ENCODE results near the gene MED12L. TPM values are rescaled to one million over a fixed set of nuclear protein-coding genes. Genes with fewer than 3 reads are reported as not detected.

Gene MED12L
- total RNA-seq, 1 experiment from 2014 or later: 2.7 TPM

DNA sequence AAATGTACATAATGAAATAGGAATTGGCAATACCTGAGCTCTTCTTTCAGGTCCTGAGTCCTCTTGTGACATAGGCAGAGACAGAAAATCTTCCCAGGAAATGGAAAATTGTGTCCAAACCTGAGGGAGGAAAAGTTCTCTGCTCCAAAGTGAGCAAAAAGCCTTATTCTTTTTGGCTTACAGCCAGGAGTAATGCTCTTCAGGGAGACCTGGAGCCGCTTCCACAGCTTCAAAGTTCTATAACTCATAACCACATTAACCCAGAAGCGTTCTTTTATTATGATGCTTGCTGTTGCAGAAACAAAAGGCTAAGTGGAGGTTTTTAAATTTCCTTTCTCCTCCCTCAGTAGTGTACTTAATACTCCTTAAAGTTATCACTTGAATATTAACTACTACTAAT lies 374.8 kb downstream of the MED12L start:
- no peak for DNase-seq (ENCODE audit: low read depth)

DNA sequence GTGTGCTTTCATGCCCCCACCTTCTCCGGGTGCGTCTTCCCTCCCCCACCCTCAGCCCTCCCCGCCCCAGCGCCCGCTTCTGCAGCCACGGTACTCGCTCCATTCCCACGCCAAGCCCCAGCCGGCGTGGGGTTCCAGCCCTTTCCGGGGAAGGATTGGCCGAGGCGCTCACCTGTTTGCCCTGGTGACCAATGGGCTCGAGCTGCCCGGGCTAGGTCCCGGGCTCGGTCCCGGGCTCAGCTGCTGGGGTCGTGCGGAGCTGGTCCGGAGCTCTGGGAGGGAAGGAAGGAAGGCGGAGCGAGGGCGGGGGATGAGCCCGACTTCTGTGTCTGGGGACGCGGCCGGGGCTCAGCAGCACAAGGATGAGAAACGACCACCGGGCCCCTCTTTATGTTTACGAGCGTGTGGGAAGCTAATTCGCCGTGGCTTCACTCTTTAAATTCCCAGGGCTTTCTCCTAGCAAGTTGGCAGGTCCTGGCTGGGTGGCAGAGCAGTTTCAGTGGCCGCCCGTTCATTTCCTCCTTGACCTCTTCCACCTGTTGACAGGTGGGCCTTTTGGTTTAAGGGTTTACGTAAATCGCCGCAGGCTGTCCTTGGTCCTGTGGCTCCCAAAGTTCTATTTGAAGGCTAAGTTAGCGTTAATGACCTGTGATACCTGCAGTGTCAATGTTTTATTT lies 375.4 kb downstream of the MED12L start, which contains the start of gene IGSF10:
IGSF10 (minus strand) TSS at position 288 of the 677 bp plus-strand sequence. CDS start 2,352 bp downstream, outside the sequence.
- DNase-seq (ENCODE audit: low read depth): peak; percentile 31

DNA sequence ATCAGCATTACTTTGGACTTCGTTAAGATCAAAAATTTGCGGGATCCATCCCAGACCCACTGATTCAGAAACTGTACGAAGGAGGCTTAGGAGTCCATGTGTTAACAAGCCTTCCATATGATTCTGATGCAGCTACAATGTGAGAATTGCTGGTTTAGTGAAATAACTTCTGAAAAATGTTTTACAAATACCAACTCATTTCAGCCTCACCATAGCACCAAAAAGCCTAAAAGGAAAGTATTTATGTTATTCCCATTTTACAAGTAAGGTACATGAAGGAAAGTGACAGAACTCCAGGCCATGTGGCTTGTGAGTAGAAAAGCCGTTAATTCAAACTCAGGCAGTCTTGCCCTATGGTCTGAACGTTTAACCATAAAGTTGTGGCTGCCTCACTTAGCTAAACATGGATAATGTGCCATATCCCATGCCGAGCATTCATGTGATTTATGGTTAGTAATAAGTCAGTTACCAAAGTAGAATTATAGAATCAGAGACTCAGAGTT lies 376.9 kb downstream of the MED12L start:
- no peak for DNase-seq (ENCODE audit: low read depth)

DNA sequence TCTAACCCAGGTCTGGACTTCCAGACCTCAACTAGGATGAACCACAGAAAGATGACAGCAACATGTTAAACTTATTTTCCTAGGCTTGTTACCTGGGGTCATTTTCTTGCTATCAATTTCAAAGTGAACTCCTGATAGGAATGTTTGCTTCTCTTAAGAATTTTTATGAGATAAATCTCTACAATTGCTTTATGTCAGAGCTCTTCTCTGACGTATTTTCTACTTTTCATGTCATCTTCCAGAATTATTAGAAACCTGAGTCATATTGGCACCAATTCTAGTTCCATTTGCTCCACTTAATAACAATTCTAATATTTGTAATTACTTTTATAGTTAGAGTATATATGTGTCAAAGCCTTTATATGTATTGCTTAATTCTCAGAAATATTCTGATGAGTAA lies 377.5 kb downstream of the MED12L start:
- DNase-seq (ENCODE audit: low read depth): no peak

DNA sequence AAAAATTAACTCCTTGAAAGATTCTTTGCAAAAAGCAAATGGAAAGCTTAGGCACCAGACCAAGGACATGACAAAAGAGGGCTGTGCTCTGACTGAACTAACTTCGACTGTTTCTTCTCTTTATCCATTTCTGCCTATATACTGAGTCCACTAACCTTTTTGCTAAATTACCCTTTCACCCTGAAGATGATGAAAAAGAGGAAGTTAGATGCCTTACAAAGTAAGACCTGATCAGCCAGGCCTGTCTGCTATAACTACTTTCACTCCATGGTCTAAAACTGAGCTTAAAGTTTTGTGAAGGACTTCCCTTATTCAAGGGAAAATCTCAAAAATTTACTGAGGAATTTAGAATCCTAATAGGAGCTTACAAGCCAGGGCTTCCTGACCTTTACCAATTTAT lies 381.6 kb downstream of the MED12L start:
- DNase-seq (ENCODE audit: low read depth): no peak

DNA sequence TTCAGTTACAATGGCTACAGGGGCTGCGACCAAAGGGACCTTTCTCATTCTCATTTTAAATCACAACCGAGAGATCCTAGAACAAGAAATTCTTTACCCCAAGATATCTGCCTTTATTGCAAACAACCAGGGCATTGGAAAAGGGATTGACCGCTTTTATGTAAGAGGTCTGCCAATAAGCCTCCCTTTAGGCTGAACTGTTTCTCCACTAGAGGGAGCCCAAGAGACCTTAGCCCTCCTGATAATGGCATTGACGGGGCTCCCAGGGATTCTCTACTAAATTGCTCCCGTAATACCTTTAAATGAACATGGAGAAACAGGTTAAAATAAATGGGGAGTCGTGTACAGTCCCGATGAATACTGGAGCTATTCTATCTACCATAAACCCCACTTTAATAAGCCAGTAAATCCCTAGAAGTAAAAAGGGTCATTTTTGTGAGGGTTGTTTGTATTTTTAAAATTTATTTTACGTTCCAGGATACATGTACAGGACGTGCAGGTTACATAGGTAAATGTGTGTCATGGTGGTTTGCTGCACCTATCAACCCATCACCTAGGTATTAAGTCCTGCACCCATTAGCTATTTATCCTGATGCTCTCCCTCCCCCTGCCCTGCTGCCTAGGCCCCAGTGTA lies 382.9 kb downstream of the MED12L start:
- peak; percentile 63 for DNase-seq (ENCODE audit: low read depth)

DNA sequence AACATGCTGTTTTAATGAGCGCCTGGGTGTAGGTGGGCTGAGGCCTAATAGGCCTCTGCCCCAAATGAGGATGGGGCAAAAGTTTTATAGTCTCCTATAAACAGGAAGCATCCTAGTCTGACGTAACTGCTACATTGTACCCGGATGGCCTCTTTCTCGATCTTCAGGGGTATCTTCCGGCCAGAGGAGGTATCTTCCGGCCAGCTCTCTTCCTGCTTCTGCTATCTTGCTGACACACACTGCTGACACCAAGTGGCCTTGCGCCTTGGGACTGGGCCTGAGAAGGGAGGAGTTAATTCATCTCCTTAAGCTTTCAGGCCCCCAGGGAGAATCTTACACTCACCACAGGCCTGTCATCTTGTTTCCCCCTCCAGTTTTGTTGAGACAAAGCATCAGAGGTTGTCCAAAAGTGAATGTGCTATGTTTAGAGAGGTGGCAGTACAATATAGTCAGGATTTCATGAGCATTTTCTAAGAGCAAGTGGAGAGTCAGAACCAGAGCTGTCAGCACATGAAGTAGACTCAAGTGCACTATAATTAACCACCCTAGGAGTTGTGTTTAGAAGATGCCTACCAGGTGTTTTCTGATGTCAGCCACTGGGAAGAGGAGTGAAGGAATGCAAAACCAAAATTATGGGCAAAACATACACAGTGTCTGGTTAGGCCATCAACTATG lies 391.0 kb downstream of the MED12L start:
- no peak for DNase-seq (ENCODE audit: low read depth)

DNA sequence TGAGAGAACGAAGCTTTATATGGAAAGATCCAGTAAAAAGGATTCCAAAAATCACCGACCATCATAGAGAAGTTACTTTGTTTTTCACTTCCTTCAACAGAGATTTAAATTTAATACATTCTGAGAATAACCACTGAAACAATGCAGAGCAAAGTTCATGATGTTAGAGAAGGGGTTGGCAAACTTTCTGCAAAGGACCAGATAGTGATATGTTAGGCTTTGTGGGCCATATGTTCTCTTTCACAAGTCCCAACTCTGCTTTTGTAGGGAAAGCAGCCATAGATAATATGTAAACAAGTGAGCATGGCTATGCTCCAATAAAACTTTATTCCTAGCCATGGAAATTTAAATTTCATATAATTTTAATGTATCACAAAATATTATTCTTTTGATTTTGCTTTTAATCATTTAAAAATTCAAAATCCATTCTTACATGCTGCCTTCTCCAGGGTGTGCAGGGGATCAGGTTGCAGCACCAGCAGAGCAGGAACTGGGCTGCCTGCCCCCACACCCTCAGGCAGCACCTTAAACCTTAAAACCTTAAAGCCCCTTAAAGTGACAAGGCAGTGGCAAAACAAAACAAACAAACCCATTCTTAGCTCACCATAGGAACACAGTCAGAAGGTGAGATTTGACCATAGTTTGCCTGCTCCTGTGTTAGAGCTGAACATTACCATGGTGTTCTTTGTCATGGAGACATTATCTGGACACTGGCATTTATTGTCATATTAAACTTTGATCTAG lies 392.3 kb downstream of the MED12L start:
- no peak for DNase-seq (ENCODE audit: low read depth)

DNA sequence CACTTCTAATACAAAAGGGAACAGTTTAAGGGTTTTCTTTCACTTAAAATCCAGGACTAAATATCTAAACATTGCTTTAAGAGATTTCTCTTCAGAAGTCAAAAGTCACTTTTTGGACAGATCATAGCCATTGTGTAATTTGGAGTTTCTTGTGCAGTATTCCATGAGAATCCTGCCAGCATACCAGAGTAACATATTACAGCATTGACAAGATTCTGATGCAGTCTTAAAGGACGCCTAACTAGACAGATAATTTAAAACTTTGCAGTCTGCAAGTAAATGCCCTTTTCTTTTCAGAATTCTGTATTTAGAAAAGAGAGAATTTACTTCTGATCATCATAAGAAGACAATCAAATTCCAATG lies 392.9 kb downstream of the MED12L start:
- no peak for DNase-seq (ENCODE audit: low read depth)

DNA sequence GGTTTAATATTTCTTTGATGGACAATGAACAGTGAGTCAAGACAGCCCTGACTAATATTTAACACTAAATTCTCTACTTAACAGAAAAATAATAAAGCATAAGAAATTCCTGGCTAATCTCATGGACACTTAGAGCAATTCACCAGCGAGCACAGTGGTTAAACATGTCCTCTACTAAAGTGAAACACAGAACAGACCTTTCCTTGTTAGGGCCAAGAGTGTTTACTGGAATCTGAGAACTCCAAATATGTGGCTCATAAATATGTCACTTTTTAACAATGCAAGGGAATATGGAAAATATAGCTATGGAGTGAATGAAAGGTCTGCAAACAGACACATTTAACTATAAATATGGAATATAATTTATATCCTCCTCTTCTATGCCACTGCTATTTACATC lies 394.0 kb downstream of the MED12L start:
- no peak for DNase-seq (ENCODE audit: low read depth)

DNA sequence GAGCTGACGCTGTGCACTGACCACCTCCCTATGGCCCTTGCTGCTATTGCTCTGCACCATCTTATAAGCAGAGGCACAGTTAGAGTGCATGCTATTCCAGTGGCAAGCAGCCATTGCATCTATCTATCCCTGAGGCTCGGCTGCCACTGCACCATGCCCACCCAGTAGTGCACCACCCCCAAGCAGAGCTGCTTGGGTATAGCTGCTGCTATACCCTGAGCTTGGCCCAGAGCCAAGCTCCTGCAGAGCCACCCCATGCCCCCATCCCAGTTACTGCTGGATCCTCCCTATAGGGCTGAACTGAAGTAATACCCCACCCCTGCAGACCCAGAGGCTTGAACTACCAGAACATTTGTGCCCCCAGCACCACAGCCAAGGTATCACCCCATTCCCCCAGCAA lies 395.0 kb downstream of the MED12L start:
- DNase-seq (ENCODE audit: low read depth): no peak

DNA sequence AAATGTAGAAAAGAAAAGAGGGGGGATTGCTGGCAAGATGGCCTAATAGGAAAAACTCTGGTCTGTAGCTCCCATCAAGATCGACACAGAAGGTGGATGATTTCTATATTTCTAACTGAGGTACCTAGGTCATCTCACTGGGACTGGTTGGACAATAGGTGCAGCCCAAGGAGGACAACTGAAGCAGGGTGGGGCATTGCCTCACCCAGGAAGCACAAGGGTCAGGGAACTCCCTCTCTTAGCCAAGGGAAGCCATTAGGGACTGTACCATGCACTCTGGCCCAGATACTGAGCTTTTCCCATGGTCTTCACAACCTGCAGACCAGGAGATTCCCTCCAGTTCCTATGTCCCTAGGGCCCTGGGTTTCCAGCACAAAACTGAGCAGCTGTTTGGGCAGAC lies 398.0 kb downstream of the MED12L start:
- no peak for DNase-seq (ENCODE audit: low read depth)

DNA sequence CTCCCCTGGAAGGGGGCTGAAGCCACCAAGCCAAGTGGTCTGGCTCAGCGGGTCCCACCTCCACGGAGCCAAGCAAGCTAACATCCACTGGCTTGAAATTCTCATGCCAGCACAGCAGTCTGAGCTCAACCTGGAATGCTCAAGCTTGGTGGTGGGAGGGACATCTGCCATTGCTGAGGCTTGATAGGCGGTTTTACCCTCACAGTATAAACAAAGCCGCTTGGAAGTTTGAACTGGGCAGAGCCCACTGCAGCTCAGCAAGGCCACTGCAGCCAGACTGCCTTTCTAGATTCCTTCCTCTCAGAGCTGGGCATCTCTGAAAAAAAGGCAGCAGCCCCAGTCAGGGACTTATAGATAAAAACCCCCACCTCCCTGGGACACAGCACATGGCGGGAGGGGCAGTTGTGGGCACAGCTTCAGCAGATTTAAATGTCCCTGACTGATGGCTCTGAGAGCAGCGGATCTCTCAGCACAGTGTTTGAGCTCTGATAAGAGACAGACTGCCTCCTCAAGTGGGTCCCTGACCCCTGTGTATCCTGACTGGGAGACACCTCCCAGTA lies 398.6 kb downstream of the MED12L start:
- DNase-seq (ENCODE audit: low read depth): no peak

Other genes starting within 250 kb of the MED12L start
- not detected in 2 replicates for gene MINDY4B, start 180.2 kb upstream of the MED12L start, total RNA-seq (2014; rRNA removed; shearing (Covaris generic))
- gene CLRN1, start 112.9 kb upstream of the MED12L start, total RNA-seq (2014; rRNA removed; shearing (Covaris generic)): not detected in 2 replicates
- not detected in 2 replicates for gene GPR171, start 117.6 kb downstream of the MED12L start, total RNA-seq (2014; rRNA removed; shearing (Covaris generic))
- gene P2RY14, start 192.9 kb downstream of the MED12L start, total RNA-seq (2014; rRNA removed; shearing (Covaris generic)): not detected in 2 replicates
- 0.40 and 0.77 TPM in 2 replicates for gene GPR87, start 231.2 kb downstream of the MED12L start, total RNA-seq (2014; rRNA removed; shearing (Covaris generic))
- gene P2RY13, start 243.9 kb downstream of the MED12L start, total RNA-seq (2014; rRNA removed; shearing (Covaris generic)): not detected in 2 replicates

Measured in Daoy (cell line).